K562 (cell line): ENCODE measurements around the gene LRRC8E. TPM values are rescaled to one million over a fixed set of nuclear protein-coding genes. Genes with fewer than 3 reads are reported as not detected.

ENCODE experiments used
- ATAC-seq: fragments of 200-7000 bp; cut with Tn5 transposase; 3 replicates; pipeline ENCODE4 v1.9.1; 2020; ENCODE audit warnings: moderate library complexity
- BruUV-seq: library from RNA; stranded (reverse); fragments of 400-500 nt; replicated peaks from 2 replicates; lab custom pipeline; 2021; lab: Mats Ljungman, UMichigan
- CTCF ChIA-PET: fragments of 300-600 bp; formaldehyde crosslinking; extraction: SDS; loops from one replicate; lab custom pipeline; 2021; ENCODE audit warnings: low intra/inter-chr PET ratio; lab: Yijun Ruan, JAX
- POLR2A ChIA-PET: fragments of 300-600, 350-650 bp; sonication (Branson Sonifier 250); formaldehyde crosslinking; extraction: SDS; loops from one replicate; lab custom pipeline; 2021; ENCODE audit warnings: antibody characterized with exemption, inconsistent platforms; lab: Yijun Ruan, JAX
- DNase-seq, 4 experiments: peaks; one replicate each; pipeline versions ENCODE4 v3.0.0 to v3.0.0-alpha.2; 2011 to 2018; ENCODE audit warnings: low spot score in 3 of 4, mixed read lengths in 3 of 4; ENCODE audit errors: extremely low read depth in 1 of 4
- FAIRE-seq: peaks from 2 replicates; lab custom pipeline; 2011; peaks lifted over from hg19 to GRCh38; lab: Jason Lieb, UNC
- H2AFZ ChIP-seq: 2 replicates; pipeline ENCODE4 v1.6.0; 2011; ENCODE audit warnings: low read depth, low read length, control low read depth, inconsistent platforms
- H3K27ac ChIP-seq: fragments of 200-600 bp; 3 replicates; pipeline ENCODE4 v1.8.0; 2011; ENCODE audit warnings: low read depth, mild to moderate bottlenecking, control low read depth, inconsistent platforms, low read length, moderate library complexity, mixed read lengths; ENCODE audit errors: extremely low read depth
- H3K27me3 ChIP-seq, 2 experiments: fragments of 300-600 bp in 1 of 2; 2 replicates in 1 of 2; 3 replicates in 1 of 2; pipeline versions ENCODE4 v1.6.0 to v1.8.0; 2011; ENCODE audit warnings: inconsistent platforms in 2 of 2, low read length in 2 of 2, mild to moderate bottlenecking in 1 of 2, mixed read lengths in 1 of 2, moderate library complexity in 1 of 2; ENCODE audit not compliant: control insufficient read depth in 2 of 2, insufficient read depth in 2 of 2
- H3K36me3 ChIP-seq: fragments of 300-600 bp; 3 replicates; pipeline ENCODE4 v1.8.0; 2011; ENCODE audit warnings: mild to moderate bottlenecking, low read length, inconsistent platforms; ENCODE audit not compliant: control insufficient read depth, insufficient read depth
- H3K4me1 ChIP-seq, 2 experiments: fragments of 200-600 bp in 1 of 2; replicated peaks in 1 of 2; 2 replicates in 1 of 2; 3 replicates in 1 of 2; pipeline versions ENCODE4 v1.5.1 to v1.8.0; 2011; ENCODE audit warnings: inconsistent platforms in 2 of 2, low read length in 2 of 2, mild to moderate bottlenecking in 1 of 2, mixed read lengths in 1 of 2, moderate library complexity in 1 of 2; ENCODE audit not compliant: control insufficient read depth in 2 of 2, insufficient read depth in 2 of 2
- H3K4me2 ChIP-seq: 2 replicates; pipeline ENCODE4 v1.6.1; 2011; ENCODE audit warnings: low read length, control low read depth, inconsistent platforms, mixed read lengths; ENCODE audit not compliant: insufficient read depth
- H3K4me3 ChIP-seq: fragments of 200-600 bp; sonication (generic), shearing (Covaris generic); 2 replicates; pipeline ENCODE4 v1.5.1; 2016; ENCODE audit warnings: control low read depth, inconsistent platforms
- H3K79me2 ChIP-seq: fragments of 200-600 bp; 3 replicates; pipeline ENCODE4 v1.8.0; 2011; ENCODE audit warnings: low read length, inconsistent platforms; ENCODE audit not compliant: control insufficient read depth, insufficient read depth
- H3K9ac ChIP-seq, 2 experiments: 2 replicates each; pipeline versions ENCODE4 v1.6.0 to v1.6.1; 2011; ENCODE audit warnings: low read depth in 2 of 2, low read length in 2 of 2, control low read depth in 1 of 2, inconsistent platforms in 1 of 2, mild to moderate bottlenecking in 1 of 2, mixed read lengths in 1 of 2; ENCODE audit not compliant: insufficient read depth in 1 of 2
- H3K9me1 ChIP-seq: one replicate; pipeline ENCODE4 v1.6.0; 2011; ENCODE audit warnings: inconsistent platforms, mild to moderate bottlenecking, low read length, moderate library complexity; ENCODE audit not compliant: control insufficient read depth, insufficient read depth
- H3K9me3 ChIP-seq: replicated peaks from 2 replicates; pipeline ENCODE4 v1.5.1; 2011; ENCODE audit warnings: low read depth, low read length, inconsistent platforms; ENCODE audit not compliant: control insufficient read depth, insufficient read depth
- H4K20me1 ChIP-seq: replicated peaks from 2 replicates; pipeline ENCODE4 v1.6.1; 2011; ENCODE audit warnings: low read length, inconsistent platforms, mixed read lengths; ENCODE audit not compliant: control insufficient read depth, insufficient read depth
- BHLHE40 ChIP-seq: IDR thresholded peaks from 2 replicates; pipeline ENCODE4 v1.6.1; 2011; ENCODE audit warnings: low read length, improper control_type of control experiment
- EZH2 ChIP-seq: IDR thresholded peaks from 2 replicates; pipeline ENCODE4 v1.6.1; 2012; ENCODE audit warnings: low read depth, mild to moderate bottlenecking, inconsistent platforms, low read length, borderline replicate concordance
- HNRNPL ChIP-seq: fragments of 200-400 bp; formaldehyde crosslinking; IDR thresholded peaks from 2 replicates; pipeline ENCODE4 v1.6.1; 2017; ENCODE audit warnings: low read depth, mild to moderate bottlenecking, low read length
- KLF16 ChIP-seq: IDR thresholded peaks from 2 replicates; pipeline ENCODE4 v1.6.1; 2016; ENCODE audit warnings: antibody characterized with exemption
- LEF1 ChIP-seq: fragments of 450-650 bp; IDR thresholded peaks from 2 replicates; pipeline ENCODE4 v1.6.1; 2016; ENCODE audit warnings: mild to moderate bottlenecking
- POLR2G ChIP-seq: fragments of 200-400 bp; formaldehyde crosslinking; IDR thresholded peaks from 2 replicates; pipeline ENCODE4 v1.6.1; 2017; ENCODE audit warnings: low read depth, mild to moderate bottlenecking, antibody characterized with exemption, low read length, moderate library complexity
- RB1 ChIP-seq: fragments of 450-650 bp; IDR thresholded peaks from 2 replicates; pipeline ENCODE4 v1.6.1; 2017; ENCODE audit warnings: low read depth, mild to moderate bottlenecking
- RFX1 ChIP-seq: fragments of 450-650 bp; IDR thresholded peaks from 2 replicates; pipeline ENCODE4 v1.6.1; 2016; ENCODE audit warnings: mild to moderate bottlenecking, moderate library complexity
- WGBS: fragments of 100-300 bp; shearing (Covaris generic); methylation state at CpG from one replicate; pipeline ENCODE4 v1.1.6; 2016; ENCODE audit warnings: low coverage, mixed read lengths; ENCODE audit not compliant: insufficient coverage; ENCODE audit errors: missing lambda C conversion rate; 5-methylcytosine and 5-hydroxymethylcytosine counted together
- in situ Hi-C: fragments of 300-500 bp; cut with MboI; formaldehyde crosslinking; loops from 4 replicates; pipeline ENCODE4 v1.15.0; 2018; ENCODE audit warnings: inconsistent platforms, mixed read lengths
- intact Hi-C: fragments of 100-400 bp; cut with micrococcal nuclease; formaldehyde crosslinking; loops from 2 replicates; pipeline ENCODE4 v1.14.2; 2022
- polyA plus RNA-seq, 8 experiments: library from polyadenylated mRNA; depleted of rRNA in 4 of 8; stranded (reverse) in 5 of 8; unstranded in 3 of 8; fragments of >200 nt; fragmentation: Nextera tagmentation in 2 of 8; fragmentation: Illumina TruSeq in 1 of 8; extraction: Ambion mirVana in 2 of 8; extraction: Trizol in 1 of 8; gene quantifications; 2 replicates each; pipeline versions ENCODE4 v1.2.1 to v1.2.3, GENCODE V29; 2011 to 2014; ENCODE audit warnings: inconsistent platforms in 1 of 8, missing spikeins in 1 of 8
- total RNA-seq, 7 experiments: library from RNA; depleted of rRNA in 6 of 7; stranded (reverse); fragments of >200 nt in 6 of 7; fragmentation: Illumina TruSeq in 2 of 7; extraction: Trizol in 2 of 7; gene quantifications; 2 replicates each; pipeline versions ENCODE4 v1.2.1 to v1.2.3, GENCODE V29; 2011 to 2021; ENCODE audit warnings: low replicate concordance in 1 of 7
- TF ChIP-seq, protein P1 (sequence below): sonication (generic); formaldehyde crosslinking; IDR thresholded peaks from 2 replicates; pipeline ENCODE4 v1.8.1; 2023; ENCODE audit warnings: mild to moderate bottlenecking, missing genetic modification reagents

Gene LRRC8E
- total and polyA plus RNA-seq, 9 of the 15 experiments (the other 6 are each of a cell fraction or from before 2014, with no cell fraction given) = 0.08 to 5.7 (median 3.5) TPM; not detected in 1

GRCh38 chr19:7863157-7863970, 24.9 kb upstream of the LRRC8E start:
- Histone ChIP-seq H3K9me1 (peaks cover 6% of the 10 kb centered on the region), H3K9me3 (no peaks in the 10 kb centered on the region), H3K27me3 (no peaks in the 10 kb centered on the region), H3K79me2 (no peaks in the 10 kb centered on the region), H3K4me2 (no peak overlapping the region), H3K4me1 (peaks cover 14 to 83% of the 10 kb centered on the region in 2 experiments), H2AFZ (no peak overlapping the region), H3K4me3 (no peak overlapping the region), H4K20me1 (no peaks in the 10 kb centered on the region), H3K27ac (no peak overlapping the region), H3K9ac (peak overlapping the region in 1 of 2 experiments; percentile 72; a peak in 2 of 4 replicates), H3K36me3 (no peaks in the 10 kb centered on the region)
- POLR2A ChIA-PET = interaction anchor here (0.6 kb wide), 1 partner anchor 134 kb away, joined by 4 read pairs; no protein-coding TSS in a partner anchor
- in situ Hi-C loops = no loop called here
- BruUV-seq = no TSS peak
- CTCF ChIA-PET = no interaction called here
- TF ChIP-seq LEF1 = no peak
- TF ChIP-seq HNRNPL = peak; percentile 34; the same call in 1 of the 2 replicates
- no peak for TF ChIP-seq KLF16
- no peak for TF ChIP-seq RB1
- peak; percentile 48; the same call in 1 of the 2 replicates for TF ChIP-seq POLR2G
- TF ChIP-seq RFX1 = no peak
- TF ChIP-seq EZH2 = no peak
- TF ChIP-seq BHLHE40 = no peak
- TF ChIP-seq, protein P1, sequence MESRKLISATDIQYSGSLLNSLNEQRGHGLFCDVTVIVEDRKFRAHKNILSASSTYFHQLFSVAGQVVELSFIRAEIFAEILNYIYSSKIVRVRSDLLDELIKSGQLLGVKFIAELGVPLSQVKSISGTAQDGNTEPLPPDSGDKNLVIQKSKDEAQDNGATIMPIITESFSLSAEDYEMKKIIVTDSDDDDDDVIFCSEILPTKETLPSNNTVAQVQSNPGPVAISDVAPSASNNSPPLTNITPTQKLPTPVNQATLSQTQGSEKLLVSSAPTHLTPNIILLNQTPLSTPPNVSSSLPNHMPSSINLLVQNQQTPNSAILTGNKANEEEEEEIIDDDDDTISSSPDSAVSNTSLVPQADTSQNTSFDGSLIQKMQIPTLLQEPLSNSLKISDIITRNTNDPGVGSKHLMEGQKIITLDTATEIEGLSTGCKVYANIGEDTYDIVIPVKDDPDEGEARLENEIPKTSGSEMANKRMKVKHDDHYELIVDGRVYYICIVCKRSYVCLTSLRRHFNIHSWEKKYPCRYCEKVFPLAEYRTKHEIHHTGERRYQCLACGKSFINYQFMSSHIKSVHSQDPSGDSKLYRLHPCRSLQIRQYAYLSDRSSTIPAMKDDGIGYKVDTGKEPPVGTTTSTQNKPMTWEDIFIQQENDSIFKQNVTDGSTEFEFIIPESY (CRISPR knock-in tag) = peak; percentile 89
- FAIRE-seq (no peak), DNase-seq (peak in 1 of 4 experiments; percentile 46), ATAC-seq (0 out of 3 replicates have a peak, but pooled peaks have one; percentile 4)
- 87% methylated on average over 20 of the region's 83 CpGs for whole genome bisulfite sequencing
- intact Hi-C loops = no loop called here
